MM.1S (cell line): ENCODE results near the gene UBE2K.

Source experiments
- DNase-seq: peaks from one replicate; pipeline ENCODE4 v3.0.0-alpha.2; 2015
- H2AFZ ChIP-seq: fragments of 300-600 bp; sonication (generic); 2 replicates; pipeline ENCODE4 v1.6.0; 2016; ENCODE audit warnings: antibody characterized with exemption, low read length
- H3F3A ChIP-seq: fragments of 300-600 bp; sonication (generic); 2 replicates; pipeline ENCODE4 v1.6.1; 2016; ENCODE audit warnings: mild to moderate bottlenecking, antibody characterized with exemption, low read length, moderate library complexity, mixed read lengths; ENCODE audit not compliant: insufficient read depth
- H3K27ac ChIP-seq: fragments of 300-600 bp; sonication (generic); 2 replicates; pipeline ENCODE4 v1.5.1; 2016; ENCODE audit warnings: mild to moderate bottlenecking, low read length
- H3K27me3 ChIP-seq: fragments of 300-600 bp; sonication (generic); replicated peaks from 2 replicates; pipeline ENCODE4 v1.6.0; 2016; ENCODE audit warnings: low read length; ENCODE audit not compliant: insufficient read depth
- H3K36me3 ChIP-seq: fragments of 300-600 bp; sonication (generic); replicated peaks from 2 replicates; pipeline ENCODE4 v1.6.1; 2016; ENCODE audit warnings: mild to moderate bottlenecking, low read length, mixed read lengths; ENCODE audit not compliant: insufficient read depth
- H3K4me1 ChIP-seq: fragments of 300-600 bp; sonication (generic); 2 replicates; pipeline ENCODE4 v1.6.1; 2016; ENCODE audit warnings: low read length, mixed read lengths
- H3K4me2 ChIP-seq: fragments of 300-600 bp; sonication (generic); 2 replicates; pipeline ENCODE4 v1.6.0; 2016; ENCODE audit warnings: low read depth, low read length
- H3K4me3 ChIP-seq: fragments of 300-600 bp; sonication (generic); 2 replicates; pipeline ENCODE4 v1.5.1; 2016; ENCODE audit warnings: low read length, mixed read lengths
- H3K79me2 ChIP-seq: fragments of 300-600 bp; sonication (generic); 2 replicates; pipeline ENCODE4 v1.6.1; 2016; ENCODE audit warnings: mixed run types, low read length, mixed read lengths
- H3K9ac ChIP-seq: fragments of 300-600 bp; sonication (generic); 2 replicates; pipeline ENCODE4 v1.6.1; 2016; ENCODE audit warnings: low read length, mixed read lengths
- H3K9me2 ChIP-seq: fragments of 300-600 bp; sonication (generic); replicated peaks from 2 replicates; pipeline ENCODE4 v1.6.1; 2016; ENCODE audit warnings: mild to moderate bottlenecking, low read length, mixed read lengths; ENCODE audit not compliant: insufficient read depth
- H3K9me3 ChIP-seq: fragments of 300-600 bp; sonication (generic); replicated peaks from 2 replicates; pipeline ENCODE4 v1.6.1; 2016; ENCODE audit warnings: mild to moderate bottlenecking, low read length, mixed read lengths; ENCODE audit not compliant: insufficient read depth
- H4K20me1 ChIP-seq: fragments of 300-600 bp; sonication (generic); 2 replicates; pipeline ENCODE4 v1.6.1; 2016; ENCODE audit warnings: mild to moderate bottlenecking, low read length, moderate library complexity, mixed read lengths; ENCODE audit not compliant: insufficient read depth
- EZH2 ChIP-seq: fragments of 300-600 bp; sonication (generic); optimal IDR thresholded peaks from 2 replicates; pipeline ENCODE3; 2017; ENCODE audit warnings: low read depth, mild to moderate bottlenecking, antibody characterized with exemption, low read length, mixed read lengths
- EZH2phosphoT487 ChIP-seq: fragments of 300-600 bp; sonication (generic); IDR thresholded peaks from 2 replicates; pipeline ENCODE4 v1.6.1; 2018; ENCODE audit warnings: antibody characterized with exemption, low read length
- TF ChIP-seq, protein P1 (sequence below): fragments of 300-600 bp; sonication (generic); IDR thresholded peaks from 2 replicates; pipeline ENCODE4 v1.5.1; 2016; ENCODE audit warnings: antibody characterized with exemption, low read length, mixed read lengths

The UBE2K gene

DNA sequence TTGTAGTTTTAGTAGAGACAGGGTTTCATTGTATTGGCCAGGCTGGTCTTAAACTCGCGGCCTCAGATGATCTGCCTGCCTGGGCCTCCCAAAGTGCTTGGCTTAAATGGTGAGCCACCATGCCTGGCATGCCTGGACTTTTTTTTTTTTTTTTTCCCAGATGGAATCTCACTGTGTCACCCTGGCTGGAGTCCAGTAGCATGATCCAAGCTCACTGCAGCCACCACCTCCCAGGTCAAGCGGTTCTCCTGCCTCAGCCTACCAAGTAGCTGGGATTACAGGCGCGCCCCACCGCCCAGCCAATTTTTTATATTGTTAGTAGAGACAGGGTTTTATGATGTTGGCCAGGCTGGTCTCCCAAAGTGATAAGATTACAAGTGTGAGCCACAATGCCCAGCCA lies 8.4 kb downstream of the UBE2K start:
- Histone ChIP-seq H3F3A (peaks cover 7% of the 10 kb centered on the region; the same call in 1 of the 2 replicates), H3K9me3 (no peaks in the 10 kb centered on the region), H3K9ac (no peak overlapping the region), H3K27ac (no peak overlapping the region), H3K36me3 (no peaks in the 10 kb centered on the region; the same call in 1 of the 2 replicates), H3K79me2 (peaks cover 100% of the 10 kb centered on the region), H4K20me1 (peaks cover 3% of the 10 kb centered on the region; the same call in 1 of the 2 replicates), H3K4me1 (no peaks in the 10 kb centered on the region), H3K4me3 (no peak overlapping the region), H3K4me2 (no peak overlapping the region), H2AFZ (no peak overlapping the region), H3K9me2 (no peaks in the 10 kb centered on the region), H3K27me3 (no peaks in the 10 kb centered on the region)
- DNase-seq = no peak
- no peak for TF ChIP-seq EZH2
- no peak for TF ChIP-seq EZH2phosphoT487
- TF ChIP-seq, protein P1, sequence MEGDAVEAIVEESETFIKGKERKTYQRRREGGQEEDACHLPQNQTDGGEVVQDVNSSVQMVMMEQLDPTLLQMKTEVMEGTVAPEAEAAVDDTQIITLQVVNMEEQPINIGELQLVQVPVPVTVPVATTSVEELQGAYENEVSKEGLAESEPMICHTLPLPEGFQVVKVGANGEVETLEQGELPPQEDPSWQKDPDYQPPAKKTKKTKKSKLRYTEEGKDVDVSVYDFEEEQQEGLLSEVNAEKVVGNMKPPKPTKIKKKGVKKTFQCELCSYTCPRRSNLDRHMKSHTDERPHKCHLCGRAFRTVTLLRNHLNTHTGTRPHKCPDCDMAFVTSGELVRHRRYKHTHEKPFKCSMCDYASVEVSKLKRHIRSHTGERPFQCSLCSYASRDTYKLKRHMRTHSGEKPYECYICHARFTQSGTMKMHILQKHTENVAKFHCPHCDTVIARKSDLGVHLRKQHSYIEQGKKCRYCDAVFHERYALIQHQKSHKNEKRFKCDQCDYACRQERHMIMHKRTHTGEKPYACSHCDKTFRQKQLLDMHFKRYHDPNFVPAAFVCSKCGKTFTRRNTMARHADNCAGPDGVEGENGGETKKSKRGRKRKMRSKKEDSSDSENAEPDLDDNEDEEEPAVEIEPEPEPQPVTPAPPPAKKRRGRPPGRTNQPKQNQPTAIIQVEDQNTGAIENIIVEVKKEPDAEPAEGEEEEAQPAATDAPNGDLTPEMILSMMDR = no peak

DNA sequence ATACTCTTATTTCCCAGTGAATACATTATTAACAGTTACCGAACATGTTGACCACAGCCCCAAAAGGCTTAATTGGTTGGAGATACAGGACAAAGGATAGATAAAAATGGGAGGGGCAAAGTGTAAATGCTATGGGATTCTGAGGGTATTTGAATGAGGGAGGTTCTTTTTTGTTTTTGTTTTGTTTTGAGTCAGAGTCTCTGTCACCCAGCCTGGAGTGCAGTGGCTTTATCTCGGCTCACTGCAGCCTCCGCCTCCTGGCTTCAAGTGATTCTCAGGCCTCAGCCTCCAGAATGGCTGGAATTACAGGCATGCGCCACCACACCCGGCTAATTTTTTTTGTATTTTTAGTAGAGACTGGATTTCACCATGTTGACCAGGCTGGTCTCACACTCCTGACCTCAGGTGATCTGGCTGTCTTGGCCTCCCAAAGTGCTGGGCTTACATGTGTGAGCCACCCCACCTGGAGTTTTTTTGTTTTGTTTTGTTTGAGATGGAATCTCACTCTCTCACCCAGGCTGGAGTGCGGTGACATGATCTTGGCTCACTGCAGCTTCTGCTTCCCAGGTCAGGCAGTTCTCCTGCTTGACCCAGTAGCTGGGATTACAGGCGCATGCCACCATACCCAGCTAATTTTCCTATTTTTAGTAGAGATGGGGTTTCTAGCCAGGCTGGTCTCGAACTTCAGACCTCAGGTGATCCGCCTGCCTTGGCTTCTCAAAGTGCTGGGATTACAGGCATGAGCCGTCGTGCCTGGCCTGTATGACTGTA lies 9.0 kb downstream of the UBE2K start:
- Histone ChIP-seq H4K20me1 (peaks cover 6% of the 10 kb centered on the region; the same call in 1 of the 2 replicates), H3K9ac (no peak overlapping the region), H2AFZ (no peak overlapping the region), H3K4me1 (no peaks in the 10 kb centered on the region), H3K9me2 (no peaks in the 10 kb centered on the region), H3K9me3 (no peaks in the 10 kb centered on the region), H3K79me2 (peaks cover 100% of the 10 kb centered on the region), H3K4me3 (no peak overlapping the region), H3K4me2 (no peak overlapping the region), H3K27me3 (no peaks in the 10 kb centered on the region), H3K27ac (no peak overlapping the region), H3K36me3 (no peaks in the 10 kb centered on the region; the same call in 1 of the 2 replicates), H3F3A (peaks cover 7% of the 10 kb centered on the region; the same call in 1 of the 2 replicates)
- DNase-seq = no peak
- TF ChIP-seq, protein P1 = no peak
- no peak for TF ChIP-seq EZH2
- no peak for TF ChIP-seq EZH2phosphoT487

DNA sequence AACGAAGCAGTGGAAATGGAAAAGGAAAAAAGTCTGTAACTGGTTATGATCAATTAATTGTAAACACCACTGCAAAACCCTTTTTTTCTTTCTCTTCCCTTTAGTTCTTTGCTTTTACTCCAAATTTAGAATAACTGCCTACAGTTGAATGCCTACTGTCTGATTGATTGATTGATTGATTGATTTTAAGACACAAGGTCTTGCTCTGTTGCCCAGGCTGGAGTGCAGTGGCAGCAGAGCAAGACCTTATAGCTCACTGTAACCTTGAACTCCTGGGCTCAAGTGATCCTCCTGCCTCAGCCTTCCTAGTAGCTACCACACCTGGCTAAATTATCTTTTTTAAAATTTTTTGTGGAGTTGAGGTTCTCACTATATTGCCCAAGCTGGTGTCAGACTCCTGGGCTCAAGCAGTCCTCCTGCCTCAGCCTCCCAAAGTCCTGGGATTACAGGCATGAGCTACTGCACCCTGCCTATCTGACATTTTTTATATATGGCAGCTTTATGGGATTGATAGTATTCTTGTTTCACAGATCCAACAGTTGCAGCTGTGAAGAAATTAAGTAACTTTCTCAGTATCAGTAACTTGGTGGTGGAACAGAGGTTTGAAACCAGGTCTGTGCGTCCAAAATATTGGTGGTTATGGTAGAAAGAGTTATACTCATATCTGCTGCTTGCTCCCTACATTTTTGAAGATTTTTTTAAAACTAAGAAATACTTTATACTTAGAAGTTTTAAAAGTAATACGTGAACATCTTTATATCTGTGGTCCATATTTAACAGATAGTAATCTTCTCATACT lies 12.4 kb downstream of the UBE2K start:
- TF ChIP-seq, protein P1 = no peak
- TF ChIP-seq EZH2phosphoT487 (no peak), EZH2 (no peak)
- H3K9me3 ChIP-seq = no peaks in the 10 kb centered on the region
- H2AFZ ChIP-seq = no peak overlapping the region
- no peaks in the 10 kb centered on the region for H3K9me2 ChIP-seq
- no peak overlapping the region for H3K9ac ChIP-seq
- H3K4me1 ChIP-seq = peaks cover 14% of the 10 kb centered on the region
- peaks cover 99% of the 10 kb centered on the region for H3K79me2 ChIP-seq
- no peak overlapping the region for H3K27ac ChIP-seq
- no peaks in the 10 kb centered on the region for H3K27me3 ChIP-seq
- peaks cover 15% of the 10 kb centered on the region; the same call in 1 of the 2 replicates for H3F3A ChIP-seq
- H3K4me2 ChIP-seq = no peak overlapping the region
- no peak overlapping the region for H3K4me3 ChIP-seq
- peaks cover 3% of the 10 kb centered on the region; the same call in 1 of the 2 replicates for H4K20me1 ChIP-seq
- H3K36me3 ChIP-seq = no peaks in the 10 kb centered on the region; the same call in 1 of the 2 replicates
- DNase-seq = no peak
